OCI-LY3 (cell line): Measurements from ENCODE around the gene LILRB2.

Experiments
- H2AFZ ChIP-seq: fragments of 200-600, 300-600 bp; shearing (Covaris generic); 2 replicates; pipeline ENCODE4 v1.6.0; 2014; ENCODE audit warnings: antibody characterized with exemption, low read depth, low read length
- H3K27ac ChIP-seq: fragments of 200-600, 300-600 bp; sonication (generic); 2 replicates; pipeline ENCODE4 v1.5.1; 2014; ENCODE audit warnings: mild to moderate bottlenecking, low read length, moderate library complexity, mixed read lengths
- H3K27me3 ChIP-seq: fragments of 200-600, 300-600 bp; sonication (generic); 2 replicates; pipeline ENCODE4 v1.6.1; 2014; ENCODE audit warnings: low read depth, low read length, mixed read lengths
- H3K36me3 ChIP-seq: fragments of 200-600, 300-600 bp; sonication (generic); replicated peaks from 2 replicates; pipeline ENCODE3; 2014; ENCODE audit warnings: low read depth, low read length, mixed read lengths
- H3K4me1 ChIP-seq: fragments of 300-600, 200-600 bp; sonication (generic); 2 replicates; pipeline ENCODE4 v1.6.1; 2014; ENCODE audit warnings: low read length, mixed read lengths
- H3K4me2 ChIP-seq: fragments of 200-600, 300-600 bp; sonication (generic); 2 replicates; pipeline ENCODE4 v1.6.1; 2014; ENCODE audit warnings: low read length, mixed read lengths
- H3K4me3 ChIP-seq: fragments of 300-600, 200-600 bp; sonication (generic); 2 replicates; pipeline ENCODE4 v1.5.1; 2014; ENCODE audit warnings: antibody characterized with exemption, mild to moderate bottlenecking, low read length, moderate library complexity
- H3K79me2 ChIP-seq: fragments of 300-600, 200-600 bp; shearing (Covaris generic); 2 replicates; pipeline ENCODE4 v1.6.1; 2014; ENCODE audit warnings: mild to moderate bottlenecking, low read length, mixed read lengths
- H3K9ac ChIP-seq: fragments of 300-600, 200-600 bp; shearing (Covaris generic); 2 replicates; pipeline ENCODE4 v1.6.0; 2014; ENCODE audit warnings: mild to moderate bottlenecking, low read length, moderate library complexity
- H3K9me3 ChIP-seq: fragments of 200-600, 300-600 bp; shearing (Covaris generic); 2 replicates; pipeline ENCODE4 v1.6.1; 2014; ENCODE audit warnings: low read length, mixed read lengths; ENCODE audit not compliant: insufficient read depth
- H4K20me1 ChIP-seq: fragments of 200-600, 300-600 bp; sonication (generic); 2 replicates; pipeline ENCODE4 v1.6.1; 2016; ENCODE audit warnings: low read length, mixed read lengths; ENCODE audit not compliant: insufficient read depth
- EZH2phosphoT487 ChIP-seq: fragments of 200-600 bp; shearing (Covaris generic); IDR thresholded peaks from 2 replicates; pipeline ENCODE4 v1.6.1; 2018; ENCODE audit warnings: antibody characterized with exemption, mixed run types, low read depth
- TF ChIP-seq, protein P1 (sequence below): fragments of 200-600, 300-600 bp; sonication (generic); IDR thresholded peaks from 2 replicates; pipeline ENCODE4 v1.5.1; 2014; ENCODE audit warnings: antibody characterized with exemption, low read length, low read depth

The LILRB2 gene

DNA sequence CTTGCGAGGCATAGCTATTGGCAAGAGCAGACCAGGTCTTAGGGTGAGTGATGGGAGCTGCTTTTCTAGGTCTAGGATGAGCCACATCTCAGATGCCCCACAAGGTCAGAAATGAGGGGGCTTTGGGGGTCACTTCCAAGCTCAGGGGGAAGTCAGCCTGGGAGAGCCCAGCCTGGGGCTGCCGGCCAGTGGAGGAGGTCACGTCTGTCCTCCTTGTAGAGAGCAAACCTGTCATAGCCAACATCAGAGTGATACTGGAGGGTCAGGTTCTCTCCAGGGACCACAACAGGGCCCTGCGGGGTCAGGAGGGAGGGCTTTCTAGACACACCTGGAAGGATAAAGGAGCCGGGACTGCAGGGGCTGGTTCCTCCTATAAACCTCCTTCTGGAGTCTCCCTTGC lies 29.6 kb upstream of the LILRB2 start:
- Histone ChIP-seq H4K20me1 (no peaks in the 10 kb centered on the region), H3K27ac (no peak overlapping the region), H3K4me3 (no peak overlapping the region), H3K27me3 (peaks cover 49% of the 10 kb centered on the region), H2AFZ (no peak overlapping the region), H3K9me3 (no peaks in the 10 kb centered on the region), H3K4me1 (peaks cover 12% of the 10 kb centered on the region), H3K4me2 (no peak overlapping the region), H3K36me3 (no peaks in the 10 kb centered on the region), H3K9ac (no peak overlapping the region), H3K79me2 (no peaks in the 10 kb centered on the region)
- no peak for TF ChIP-seq EZH2phosphoT487
- TF ChIP-seq, protein P1, sequence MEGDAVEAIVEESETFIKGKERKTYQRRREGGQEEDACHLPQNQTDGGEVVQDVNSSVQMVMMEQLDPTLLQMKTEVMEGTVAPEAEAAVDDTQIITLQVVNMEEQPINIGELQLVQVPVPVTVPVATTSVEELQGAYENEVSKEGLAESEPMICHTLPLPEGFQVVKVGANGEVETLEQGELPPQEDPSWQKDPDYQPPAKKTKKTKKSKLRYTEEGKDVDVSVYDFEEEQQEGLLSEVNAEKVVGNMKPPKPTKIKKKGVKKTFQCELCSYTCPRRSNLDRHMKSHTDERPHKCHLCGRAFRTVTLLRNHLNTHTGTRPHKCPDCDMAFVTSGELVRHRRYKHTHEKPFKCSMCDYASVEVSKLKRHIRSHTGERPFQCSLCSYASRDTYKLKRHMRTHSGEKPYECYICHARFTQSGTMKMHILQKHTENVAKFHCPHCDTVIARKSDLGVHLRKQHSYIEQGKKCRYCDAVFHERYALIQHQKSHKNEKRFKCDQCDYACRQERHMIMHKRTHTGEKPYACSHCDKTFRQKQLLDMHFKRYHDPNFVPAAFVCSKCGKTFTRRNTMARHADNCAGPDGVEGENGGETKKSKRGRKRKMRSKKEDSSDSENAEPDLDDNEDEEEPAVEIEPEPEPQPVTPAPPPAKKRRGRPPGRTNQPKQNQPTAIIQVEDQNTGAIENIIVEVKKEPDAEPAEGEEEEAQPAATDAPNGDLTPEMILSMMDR: no peak

DNA sequence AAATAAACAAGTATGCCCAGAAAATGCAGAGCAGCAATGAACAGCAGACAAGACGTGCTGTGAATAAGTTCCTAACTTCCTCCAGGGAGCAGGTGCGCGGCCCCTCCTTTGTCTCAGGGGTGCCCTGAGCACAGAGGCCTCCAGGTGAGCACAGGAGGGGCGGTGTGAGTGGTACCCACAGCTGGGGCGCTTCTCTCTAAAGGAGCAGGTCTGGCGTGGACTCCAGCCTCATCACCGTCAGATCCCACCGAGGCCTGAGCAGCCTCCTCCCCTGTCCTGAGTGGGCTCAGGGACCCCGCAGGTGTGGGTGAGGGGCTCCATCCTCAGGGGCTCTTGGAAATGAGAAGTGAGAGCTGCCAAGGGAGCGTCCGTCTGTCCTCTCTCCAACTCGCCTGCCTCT lies 28.9 kb upstream of the LILRB2 start:
- H3K27ac ChIP-seq: no peak overlapping the region
- H3K4me2 ChIP-seq: no peak overlapping the region
- TF ChIP-seq, protein P1: no peak
- TF ChIP-seq EZH2phosphoT487: no peak
- no peaks in the 10 kb centered on the region for H3K79me2 ChIP-seq
- no peak overlapping the region for H2AFZ ChIP-seq
- peaks cover 56% of the 10 kb centered on the region for H3K27me3 ChIP-seq
- H3K36me3 ChIP-seq: no peaks in the 10 kb centered on the region
- H3K9ac ChIP-seq: no peak overlapping the region
- peaks cover 12% of the 10 kb centered on the region for H3K4me1 ChIP-seq
- H3K4me3 ChIP-seq: no peak overlapping the region
- no peaks in the 10 kb centered on the region for H3K9me3 ChIP-seq
- H4K20me1 ChIP-seq: no peaks in the 10 kb centered on the region

DNA sequence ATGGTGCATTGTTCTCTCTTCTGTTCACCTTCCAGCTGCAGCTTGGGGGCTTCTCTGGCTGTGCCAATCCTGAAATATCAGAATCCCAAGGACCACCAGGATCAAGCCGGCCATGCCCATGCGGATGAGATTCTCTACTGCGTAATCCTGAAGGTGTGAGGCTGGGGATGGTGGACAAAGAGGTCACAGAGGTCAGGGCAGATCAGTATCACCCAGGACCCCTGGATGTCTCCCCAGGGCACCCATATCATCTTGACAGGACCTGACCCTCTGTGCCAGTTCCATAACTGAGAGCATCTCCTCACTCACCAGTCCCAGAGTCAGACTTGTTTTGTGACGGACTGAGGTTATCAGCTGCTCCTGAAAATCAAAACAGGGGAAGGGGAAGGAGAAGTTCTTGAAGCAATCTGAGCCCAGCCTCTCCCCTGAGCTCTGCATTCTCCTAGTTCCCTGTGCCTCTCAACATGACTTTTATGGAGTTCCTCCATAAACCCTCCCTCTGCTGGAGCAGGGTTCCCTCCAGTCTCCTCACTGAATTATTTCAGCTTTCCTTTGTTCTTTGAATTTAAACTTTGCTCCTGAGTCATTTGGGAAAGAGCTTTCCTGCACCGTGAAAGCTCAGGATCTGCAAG lies 26.6 kb upstream of the LILRB2 start:
- Histone ChIP-seq H3K4me2 (no peak overlapping the region), H2AFZ (no peak overlapping the region), H3K79me2 (no peaks in the 10 kb centered on the region), H3K4me3 (no peak overlapping the region), H4K20me1 (no peaks in the 10 kb centered on the region), H3K27ac (no peak overlapping the region), H3K4me1 (peaks cover 7% of the 10 kb centered on the region), H3K36me3 (no peaks in the 10 kb centered on the region), H3K27me3 (peaks cover 55% of the 10 kb centered on the region), H3K9me3 (no peaks in the 10 kb centered on the region), H3K9ac (no peak overlapping the region)
- no peak for TF ChIP-seq EZH2phosphoT487
- TF ChIP-seq, protein P1: no peak

DNA sequence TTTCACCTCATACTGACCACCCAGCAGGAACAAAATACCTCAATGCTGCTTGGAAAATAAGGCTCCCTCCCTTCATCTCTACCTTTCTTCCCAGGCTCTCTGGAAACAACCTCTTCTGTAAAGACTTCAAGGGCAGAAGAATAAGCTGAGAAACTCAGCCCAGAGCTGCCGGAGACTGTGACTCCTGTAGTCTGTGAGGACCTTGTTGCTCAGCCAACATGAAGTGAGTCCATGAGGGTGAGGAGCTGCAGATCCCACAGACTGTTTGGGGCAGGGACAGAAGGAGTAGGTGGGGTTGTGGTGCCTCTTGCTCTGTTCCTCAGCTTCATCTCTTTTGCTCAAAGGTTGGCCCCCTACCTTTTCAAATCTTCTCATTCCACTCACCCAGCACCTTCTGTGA lies 24.2 kb upstream of the LILRB2 start:
- Histone ChIP-seq H3K4me2 (no peak overlapping the region), H3K27ac (no peak overlapping the region), H4K20me1 (no peaks in the 10 kb centered on the region), H2AFZ (no peak overlapping the region), H3K4me1 (no peaks in the 10 kb centered on the region), H3K4me3 (no peak overlapping the region), H3K9me3 (no peaks in the 10 kb centered on the region), H3K27me3 (peaks cover 53% of the 10 kb centered on the region), H3K79me2 (no peaks in the 10 kb centered on the region), H3K36me3 (no peaks in the 10 kb centered on the region), H3K9ac (no peak overlapping the region)
- TF ChIP-seq, protein P1: no peak
- no peak for TF ChIP-seq EZH2phosphoT487
